Endothelial cell (in vitro differentiated cells): Measurements from ENCODE around the gene SNRPA1. TPM values are rescaled to one million over a fixed set of nuclear protein-coding genes. Genes with fewer than 3 reads are reported as not detected.
A peak's percentile ranks its signal among the peaks of the same experiment; 100 is the strongest.

ENCODE experiments used
- DNase-seq: peaks from one replicate; pipeline ENCODE4 v3.0.0; 2021; ENCODE audit warnings: low spot score
- H3K27ac Mint-ChIP-seq: one replicate; pipeline ENCODE4 v1.8.0; 2021; ENCODE audit warnings: mixed read lengths, inconsistent platforms; ENCODE audit not compliant: unreplicated experiment
- H3K27me3 Mint-ChIP-seq: one replicate; pipeline ENCODE4 v1.8.0; 2021; ENCODE audit warnings: mild to moderate bottlenecking, moderate library complexity, mixed read lengths, inconsistent platforms; ENCODE audit not compliant: unreplicated experiment
- H3K36me3 Mint-ChIP-seq: one replicate; pipeline ENCODE4 v1.8.0; 2021; ENCODE audit warnings: mild to moderate bottlenecking, low read depth, mixed read lengths, inconsistent platforms; ENCODE audit not compliant: unreplicated experiment
- H3K4me1 Mint-ChIP-seq: one replicate; pipeline ENCODE4 v1.8.0; 2021; ENCODE audit warnings: mild to moderate bottlenecking, mixed read lengths, inconsistent platforms; ENCODE audit not compliant: unreplicated experiment
- H3K4me3 Mint-ChIP-seq: one replicate; pipeline ENCODE4 v1.8.0; 2021; ENCODE audit warnings: mild to moderate bottlenecking, mixed read lengths, inconsistent platforms; ENCODE audit not compliant: unreplicated experiment
- H3K9me3 Mint-ChIP-seq: one replicate; pipeline ENCODE4 v1.8.0; 2021; ENCODE audit warnings: mixed read lengths, inconsistent platforms; ENCODE audit not compliant: unreplicated experiment
- total RNA-seq: library from RNA; stranded (reverse); fragmentation: NEBNext Ultra II Directional; extraction: Animal tissue kit (Norgen Biotek cat#: 25700); gene quantifications from one replicate; pipeline ENCODE4 v1.2.1, GENCODE V29; 2021; ENCODE audit not compliant: unreplicated experiment
- TF ChIP-seq, protein P1 (sequence below): fragments of 200-600 bp; sonication (generic); IDR thresholded peaks from one replicate; pipeline ENCODE4 v1.5.0; 2021; ENCODE audit warnings: antibody characterized with exemption; ENCODE audit not compliant: unreplicated experiment

Gene SNRPA1
- total RNA-seq, 1 donor from 2014 or later, result 62.2 TPM

DNA sequence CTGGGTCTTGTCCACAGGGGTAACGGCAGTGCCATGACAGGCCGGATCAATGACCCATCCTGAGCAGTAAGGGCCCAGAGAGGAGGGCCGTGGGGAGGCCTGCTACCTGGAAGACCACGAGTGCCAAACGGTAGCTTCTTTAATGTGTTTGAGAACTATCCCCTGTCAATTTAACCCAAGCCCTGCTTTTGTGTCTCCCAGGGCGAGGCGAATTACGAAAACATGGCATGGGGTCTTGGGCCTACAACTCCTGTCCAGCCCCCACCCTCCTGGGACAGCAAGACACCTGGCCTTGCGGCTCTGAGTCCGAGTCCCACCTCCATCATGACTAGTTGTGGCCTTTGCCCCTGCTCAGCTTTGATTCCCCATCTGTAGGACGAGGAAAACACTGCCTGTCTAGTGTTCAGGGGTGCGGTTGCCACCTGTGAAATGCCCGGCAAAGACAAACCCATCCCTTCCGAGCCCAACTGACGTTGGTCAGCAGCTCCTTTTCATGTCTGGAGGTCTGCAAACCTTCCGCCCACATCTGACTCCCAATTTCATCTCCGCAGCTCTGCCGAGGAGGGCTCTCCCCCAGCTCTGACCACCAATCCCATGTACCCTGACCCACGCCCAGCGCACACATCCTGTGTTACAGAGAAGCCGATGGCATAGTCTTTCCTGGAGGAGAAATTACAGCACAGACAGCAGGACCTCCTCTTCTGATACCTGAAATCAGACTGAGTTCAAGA, 28.9 kb upstream of the SNRPA1 start:
- no peak overlapping the region for H3K27ac Mint-ChIP-seq
- peaks cover 2% of the 10 kb centered on the region for H3K4me1 Mint-ChIP-seq
- H3K36me3 Mint-ChIP-seq, result no peaks in the 10 kb centered on the region
- no peak overlapping the region for H3K4me3 Mint-ChIP-seq
- no peak for DNase-seq
- H3K27me3 Mint-ChIP-seq, result peaks cover 23% of the 10 kb centered on the region
- TF ChIP-seq, protein P1, sequence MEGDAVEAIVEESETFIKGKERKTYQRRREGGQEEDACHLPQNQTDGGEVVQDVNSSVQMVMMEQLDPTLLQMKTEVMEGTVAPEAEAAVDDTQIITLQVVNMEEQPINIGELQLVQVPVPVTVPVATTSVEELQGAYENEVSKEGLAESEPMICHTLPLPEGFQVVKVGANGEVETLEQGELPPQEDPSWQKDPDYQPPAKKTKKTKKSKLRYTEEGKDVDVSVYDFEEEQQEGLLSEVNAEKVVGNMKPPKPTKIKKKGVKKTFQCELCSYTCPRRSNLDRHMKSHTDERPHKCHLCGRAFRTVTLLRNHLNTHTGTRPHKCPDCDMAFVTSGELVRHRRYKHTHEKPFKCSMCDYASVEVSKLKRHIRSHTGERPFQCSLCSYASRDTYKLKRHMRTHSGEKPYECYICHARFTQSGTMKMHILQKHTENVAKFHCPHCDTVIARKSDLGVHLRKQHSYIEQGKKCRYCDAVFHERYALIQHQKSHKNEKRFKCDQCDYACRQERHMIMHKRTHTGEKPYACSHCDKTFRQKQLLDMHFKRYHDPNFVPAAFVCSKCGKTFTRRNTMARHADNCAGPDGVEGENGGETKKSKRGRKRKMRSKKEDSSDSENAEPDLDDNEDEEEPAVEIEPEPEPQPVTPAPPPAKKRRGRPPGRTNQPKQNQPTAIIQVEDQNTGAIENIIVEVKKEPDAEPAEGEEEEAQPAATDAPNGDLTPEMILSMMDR, result no peak
- H3K9me3 Mint-ChIP-seq, result no peaks in the 10 kb centered on the region

DNA sequence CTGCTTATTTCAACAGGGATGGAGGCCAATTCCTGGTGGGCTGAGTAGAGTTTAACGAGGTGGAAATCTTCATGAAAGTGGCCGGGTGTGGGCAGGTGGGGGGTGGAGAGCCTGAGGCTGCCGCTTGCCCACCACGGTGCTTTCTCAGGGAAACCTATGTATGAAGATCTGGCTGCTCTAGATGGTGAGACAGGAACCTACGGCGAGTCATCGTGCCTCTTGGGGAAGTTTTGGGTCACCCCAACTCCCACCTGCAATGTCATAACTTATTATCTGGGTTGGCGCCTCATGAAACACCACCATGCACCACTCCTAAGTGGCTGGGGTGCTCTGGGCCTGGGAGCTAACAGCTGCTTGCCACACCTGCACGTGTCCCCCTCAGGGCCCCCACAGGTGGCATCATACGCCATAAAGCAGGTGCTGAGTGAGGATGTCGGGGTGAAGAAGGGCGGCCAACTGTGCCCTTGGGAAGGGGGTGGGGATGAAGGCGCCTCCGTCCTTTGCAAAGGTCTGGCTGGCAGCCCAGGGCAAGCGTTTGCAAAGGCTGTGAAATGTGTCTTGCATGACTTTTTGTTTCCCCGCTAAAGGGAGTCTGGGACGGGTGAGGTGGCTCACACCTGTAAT, 27.9 kb upstream of the SNRPA1 start:
- no peak for DNase-seq
- peaks cover 17% of the 10 kb centered on the region for H3K27me3 Mint-ChIP-seq
- no peaks in the 10 kb centered on the region for H3K9me3 Mint-ChIP-seq
- H3K4me1 Mint-ChIP-seq, result peaks cover 2% of the 10 kb centered on the region
- no peak overlapping the region for H3K27ac Mint-ChIP-seq
- TF ChIP-seq, protein P1, result no peak
- no peaks in the 10 kb centered on the region for H3K36me3 Mint-ChIP-seq
- no peak overlapping the region for H3K4me3 Mint-ChIP-seq

DNA sequence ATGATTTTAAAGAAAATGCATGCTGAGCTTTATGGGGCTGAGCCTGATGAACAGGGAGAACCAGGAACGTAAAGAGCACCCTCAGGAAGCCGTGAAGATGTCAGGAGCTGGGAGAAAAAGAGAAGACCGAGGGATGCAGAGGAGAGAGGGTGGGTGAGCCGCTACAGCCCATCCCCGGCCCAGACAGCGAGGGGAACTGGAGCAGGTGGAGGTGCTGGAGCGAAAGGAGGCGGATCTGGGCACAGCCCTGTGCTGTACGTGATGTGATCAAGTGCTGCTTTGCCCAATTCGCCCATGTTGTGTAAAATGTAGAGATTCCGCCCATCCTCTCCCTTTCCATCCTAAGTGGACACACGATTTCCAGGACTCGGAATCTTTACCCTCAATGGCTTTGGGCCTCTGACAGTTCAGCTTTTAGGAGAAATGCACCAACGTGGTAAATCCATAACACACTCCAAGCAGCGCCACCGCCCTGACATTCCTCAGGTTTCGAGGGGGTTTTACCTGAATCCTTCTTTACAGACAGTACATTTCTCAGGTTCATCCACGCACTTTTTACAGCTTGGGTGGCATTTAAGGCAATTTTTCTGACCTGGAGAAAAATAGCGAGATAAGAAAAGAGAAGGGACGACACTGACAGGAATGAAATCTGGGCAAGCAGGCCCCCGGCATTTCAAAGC, 27.1 kb upstream of the SNRPA1 start:
- H3K27me3 Mint-ChIP-seq, result peaks cover 15% of the 10 kb centered on the region
- H3K9me3 Mint-ChIP-seq, result no peaks in the 10 kb centered on the region
- no peak for DNase-seq
- H3K27ac Mint-ChIP-seq, result no peak overlapping the region
- H3K36me3 Mint-ChIP-seq, result no peaks in the 10 kb centered on the region
- peaks cover 2% of the 10 kb centered on the region for H3K4me1 Mint-ChIP-seq
- TF ChIP-seq, protein P1, result no peak
- H3K4me3 Mint-ChIP-seq, result no peak overlapping the region

DNA sequence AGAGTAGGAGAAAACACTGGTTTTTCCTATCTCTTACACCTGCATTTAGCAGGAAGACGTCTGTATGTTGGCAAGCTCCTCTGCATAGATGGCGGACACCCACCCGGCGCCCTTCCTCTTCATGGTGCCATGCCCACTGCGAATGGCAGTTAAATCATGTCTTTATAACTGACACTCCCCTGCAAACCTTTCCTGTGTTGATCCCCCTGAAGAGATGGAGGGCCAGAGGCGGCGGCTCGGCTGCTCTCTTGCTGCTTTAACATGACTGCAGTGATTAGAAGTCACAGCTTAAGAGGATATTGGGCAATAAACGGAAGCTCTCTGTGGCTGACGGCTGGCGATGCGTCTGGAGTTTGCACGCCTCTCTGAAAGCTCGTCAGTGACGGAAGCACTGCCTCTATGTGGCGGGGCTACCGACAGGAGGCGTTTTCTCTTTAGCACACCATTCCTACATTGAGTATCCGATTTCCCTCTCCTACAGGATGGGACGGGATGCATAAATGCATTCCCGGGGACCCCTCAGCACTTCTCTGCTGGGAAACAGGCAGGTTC, 25.5 kb upstream of the SNRPA1 start:
- Mint-ChIP-seq H3K27me3 (peaks cover 9% of the 10 kb centered on the region), H3K4me1 (peaks cover 2% of the 10 kb centered on the region), H3K36me3 (no peaks in the 10 kb centered on the region), H3K4me3 (no peak overlapping the region), H3K27ac (no peak overlapping the region), H3K9me3 (no peaks in the 10 kb centered on the region)
- DNase-seq, result peak; percentile 59
- TF ChIP-seq, protein P1, result no peak

GRCh38 chr15:101318839-101319238, 23.8 kb upstream of the SNRPA1 start:
- H3K36me3 Mint-ChIP-seq, result no peaks in the 10 kb centered on the region
- H3K4me3 Mint-ChIP-seq, result no peak overlapping the region
- peaks cover 10% of the 10 kb centered on the region for H3K27me3 Mint-ChIP-seq
- H3K27ac Mint-ChIP-seq, result no peak overlapping the region
- DNase-seq, result no peak
- TF ChIP-seq, protein P1, result no peak
- peaks cover 2% of the 10 kb centered on the region for H3K4me1 Mint-ChIP-seq
- no peaks in the 10 kb centered on the region for H3K9me3 Mint-ChIP-seq
